T-helper 2 cell treated with Interferon-gamma antibody and Interleukin-4, amounts not matched to agents 100 ng/mL and 5 ng/mL, for 36 hours (primary cell): Measurements from ENCODE around the gene CEP164. TPM values are rescaled to one million over a fixed set of nuclear protein-coding genes. Genes with fewer than 3 reads are reported as not detected.

Experiments used
- intact Hi-C: fragments of 100-400 bp; cut with micrococcal nuclease; formaldehyde crosslinking; loops from one replicate; pipeline ENCODE4 v1.15.1; 2023
- total RNA-seq: library from RNA; stranded (reverse); gene quantifications from 2 replicates; pipeline ENCODE4 v1.2.3, GENCODE V29; 2022

CEP164 gene
- total RNA-seq, 1 donor from 2014 or later: 42.0 TPM

- intact Hi-C loops: no loop called here
Measured at GRCh38 chr11:117356126-117356890, 28.7 kb downstream of the CEP164 start.

DNA sequence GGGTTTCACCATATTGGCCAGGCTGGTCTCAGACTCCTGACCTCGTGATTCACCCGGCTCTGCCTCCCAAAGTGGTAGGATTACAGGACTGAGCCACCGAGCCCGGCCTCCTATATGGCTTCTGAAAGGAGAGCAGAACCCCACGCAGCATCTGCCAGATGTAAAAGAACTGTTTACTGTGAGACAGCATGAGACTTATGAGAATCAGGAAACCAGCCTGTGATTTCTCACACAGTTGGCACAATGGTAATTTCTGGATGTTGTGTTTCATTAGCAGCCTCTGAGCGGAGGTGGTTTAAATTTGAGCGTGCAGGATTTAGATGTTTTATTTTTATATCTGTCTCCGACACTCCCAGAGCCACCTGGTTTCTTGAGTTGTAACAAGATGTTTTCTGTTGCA, 33.8 kb downstream of the CEP164 start:
- intact Hi-C loops: no loop called here

- intact Hi-C loops: no loop called here
Measured at GRCh38 chr11:117366248-117366647, 38.6 kb downstream of the CEP164 start.

- intact Hi-C loops: no loop called here
Measured at GRCh38 chr11:117366875-117367274, 39.2 kb downstream of the CEP164 start.

GRCh38 chr11:117369534-117369933, 41.9 kb downstream of the CEP164 start:
- intact Hi-C loops: no loop called here

DNA sequence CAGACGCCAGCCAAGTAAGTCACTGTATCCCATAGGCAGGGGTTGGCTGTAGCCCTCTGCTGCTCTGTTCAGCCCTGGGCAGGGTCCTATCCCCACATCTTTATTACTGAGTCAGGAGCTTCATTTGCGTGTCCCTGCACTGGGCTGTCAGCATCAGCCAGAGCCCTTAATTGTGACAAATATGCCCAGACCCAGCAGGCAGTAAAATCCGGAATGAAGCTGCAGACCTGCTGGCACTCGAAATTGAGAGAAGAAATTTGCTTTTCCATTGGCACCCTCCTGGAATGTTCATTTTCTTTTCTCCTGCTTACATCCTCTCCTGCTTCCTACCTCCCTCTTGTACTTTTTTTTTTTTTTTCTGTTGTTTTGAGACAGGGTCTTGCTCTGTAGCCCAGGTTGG, 43.8 kb downstream of the CEP164 start:
- intact Hi-C loops: no loop called here

DNA sequence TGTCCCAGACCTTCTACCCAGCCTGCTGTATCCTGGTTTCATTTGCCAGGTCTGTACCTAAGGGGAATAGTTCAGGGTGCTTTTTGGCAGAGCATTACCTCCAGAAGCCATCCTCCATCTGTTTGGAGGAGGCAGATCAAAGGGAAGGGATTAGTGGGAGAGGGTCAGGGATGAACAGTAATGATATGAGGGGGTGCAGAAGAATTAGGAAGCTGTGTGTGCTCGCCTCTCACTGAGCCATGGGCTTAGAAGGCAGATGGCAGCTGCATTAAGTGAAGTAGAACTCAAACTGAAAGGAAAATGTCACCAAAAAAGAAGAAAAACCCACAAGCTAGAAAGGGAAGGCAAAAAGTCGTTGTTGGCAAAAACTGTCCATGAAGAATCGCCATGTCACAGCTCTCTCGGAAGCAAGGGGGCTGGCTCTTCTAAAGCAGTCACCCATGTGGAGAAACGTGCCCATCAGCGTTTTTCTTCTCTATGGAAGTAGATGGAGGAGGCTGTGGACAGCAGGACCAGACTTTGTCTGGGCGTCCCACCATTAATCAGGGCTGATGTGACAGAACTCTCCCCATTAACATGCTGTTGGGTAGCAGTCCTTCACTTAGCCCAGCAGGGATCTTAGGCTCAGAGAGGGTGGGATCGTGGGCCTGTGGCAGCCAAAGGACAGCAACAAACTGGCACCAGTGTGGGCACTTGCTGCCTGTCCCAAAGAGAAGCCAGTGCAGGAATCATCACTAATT, 46.8 kb downstream of the CEP164 start:
- intact Hi-C loops: no loop called here

- intact Hi-C loops: no loop called here
Measured at GRCh38 chr11:117375960-117376359, 48.3 kb downstream of the CEP164 start.

DNA sequence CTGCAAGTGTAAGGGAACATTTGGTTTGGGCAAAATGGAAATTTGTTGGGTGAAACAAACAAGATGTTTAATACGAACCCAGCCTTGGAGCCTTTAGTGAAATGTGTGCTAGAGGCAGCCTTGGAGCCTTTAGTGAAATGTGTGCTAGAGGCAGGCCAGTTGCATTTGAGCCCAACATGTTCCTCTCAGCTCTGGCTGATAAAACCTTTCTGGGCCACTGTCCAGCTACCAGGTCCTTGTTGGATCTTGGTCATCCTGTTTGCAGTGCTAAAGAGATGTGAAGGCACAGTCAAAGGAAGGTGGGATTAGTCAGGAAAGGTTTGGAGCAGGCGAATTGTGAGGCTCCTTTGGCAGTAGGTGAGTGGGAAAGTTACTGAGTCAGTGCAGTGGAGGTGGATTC, 48.9 kb downstream of the CEP164 start:
- intact Hi-C loops: no loop called here

GRCh38 chr11:117378976-117379865, 51.6 kb downstream of the CEP164 start:
- intact Hi-C loops: no loop called here

DNA sequence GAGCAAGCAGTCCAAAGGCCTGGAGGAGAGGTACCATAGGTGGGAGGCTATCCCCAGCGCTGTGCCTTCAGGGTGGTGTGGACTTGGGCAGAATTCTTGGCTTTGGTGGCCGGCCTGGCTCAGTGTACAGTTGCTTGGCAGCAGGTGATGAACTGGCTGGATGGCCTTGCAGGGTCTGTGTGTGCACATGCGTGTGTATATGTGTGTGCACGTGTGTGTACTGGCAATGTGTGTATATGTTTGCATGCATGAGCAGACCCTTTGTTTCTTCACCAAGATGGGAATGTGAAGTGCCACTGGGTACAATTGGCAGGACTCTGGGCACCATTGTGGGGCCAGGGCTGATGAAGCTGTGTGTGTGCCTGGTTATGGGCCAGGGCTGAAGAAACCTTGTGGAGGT, 53.0 kb downstream of the CEP164 start:
- intact Hi-C loops: no loop called here

- intact Hi-C loops: no loop called here
Measured at GRCh38 chr11:117381481-117382387, 54.1 kb downstream of the CEP164 start.

- intact Hi-C loops: no loop called here
Measured at GRCh38 chr11:117382746-117383145, 55.1 kb downstream of the CEP164 start.

- intact Hi-C loops: no loop called here
Measured at GRCh38 chr11:117384045-117384444, 56.4 kb downstream of the CEP164 start.

DNA sequence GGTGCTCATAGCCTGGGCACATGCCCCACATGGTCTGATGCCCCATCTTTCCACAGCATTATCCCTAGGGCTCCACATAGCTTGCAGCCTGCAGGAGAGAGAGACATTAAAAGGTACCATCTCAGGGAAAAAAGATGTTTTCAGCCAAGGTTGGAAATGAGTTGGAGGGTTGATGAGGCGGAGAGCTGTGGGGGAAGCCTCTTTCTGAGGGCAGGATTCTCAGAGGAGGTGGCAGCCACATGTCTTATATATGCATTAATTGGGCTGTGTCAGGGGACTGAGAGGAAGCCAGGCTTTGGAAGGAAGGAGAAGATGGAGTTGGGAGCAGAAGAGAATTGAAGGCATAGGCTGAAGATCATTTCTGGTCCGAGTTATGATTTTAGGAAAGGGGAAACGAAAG, 57.8 kb downstream of the CEP164 start:
- intact Hi-C loops: no loop called here

DNA sequence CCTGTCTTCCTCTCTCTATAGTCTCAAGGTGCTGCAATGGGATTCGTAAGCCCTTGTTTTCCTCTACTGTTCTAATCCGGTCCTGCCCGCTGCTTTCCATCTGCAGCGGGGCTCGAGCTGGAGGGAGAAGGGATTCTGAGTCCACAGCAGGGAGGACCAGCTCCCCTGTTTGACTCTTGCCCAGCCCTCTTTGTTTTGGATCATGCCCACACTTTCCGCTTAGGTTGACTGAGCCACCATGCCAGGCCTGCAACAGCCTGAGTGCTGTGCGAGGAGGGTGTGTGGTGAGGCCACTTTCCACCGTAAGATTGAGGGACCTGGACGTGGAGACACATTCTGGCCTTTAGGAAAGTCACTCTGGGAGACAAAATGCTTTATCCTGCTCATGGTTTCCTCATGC, 58.3 kb downstream of the CEP164 start:
- intact Hi-C loops: no loop called here

- intact Hi-C loops: no loop called here
Measured at GRCh38 chr11:117387992-117388755, 60.5 kb downstream of the CEP164 start.

DNA sequence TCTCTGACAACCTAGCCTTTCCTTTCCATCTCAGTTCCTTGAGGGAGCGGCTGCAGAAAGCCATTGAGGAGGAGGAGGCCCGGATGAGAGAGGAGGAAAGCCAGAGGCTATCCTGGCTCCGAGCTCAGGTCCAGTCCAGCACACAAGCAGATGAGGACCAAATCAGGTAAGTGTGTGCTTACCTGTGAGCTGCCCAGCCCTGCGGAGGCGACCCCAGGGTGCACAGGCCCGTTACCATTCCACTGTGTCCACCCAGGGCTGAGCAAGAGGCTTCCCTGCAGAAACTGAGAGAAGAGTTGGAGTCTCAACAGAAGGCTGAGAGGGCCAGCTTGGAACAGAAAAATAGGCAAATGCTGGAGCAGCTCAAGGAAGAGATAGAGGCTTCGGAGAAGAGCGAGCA, 63.1 kb downstream of the CEP164 start:
- intact Hi-C loops: no loop called here

GRCh38 chr11:117391181-117391580, 63.5 kb downstream of the CEP164 start:
- intact Hi-C loops: no loop called here
